Measurements from ENCODE around the gene SLC49A3.

DNA sequence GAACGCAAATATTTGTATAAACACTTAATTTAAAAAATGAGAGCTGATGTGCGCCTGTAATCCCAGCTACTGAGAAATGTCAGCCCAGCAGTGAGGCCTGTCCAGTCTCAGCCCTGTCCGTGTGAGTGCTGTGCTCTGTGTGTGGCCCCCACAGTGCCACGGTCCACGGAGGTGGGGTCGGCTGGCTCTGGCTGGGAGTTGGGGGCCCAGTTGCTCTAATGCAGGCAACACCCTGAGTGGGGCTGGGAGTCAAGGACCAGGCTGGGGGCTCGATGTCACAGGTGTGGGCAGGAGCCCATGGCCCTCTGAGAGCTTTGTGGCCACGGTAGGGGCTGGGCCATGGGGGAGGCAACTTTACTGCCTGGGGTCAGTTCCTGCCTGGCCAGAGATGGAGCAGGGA, 29.5 kb upstream of the SLC49A3 start:
- TF ChIP-seq EZH2phosphoT487 (IDR thresholded peaks at IDR 0.05; ENCODE audit: insufficient read depth, low read depth) = no peak
- no peak for TF ChIP-seq EZH2 (IDR thresholded peaks at IDR 0.05; ENCODE audit: insufficient read depth, poor library complexity, severe bottlenecking)
